GM21447 (cell line): ENCODE data around the gene RUNX3.
"Not testable (repeated sequence)": the region's sequence is repeated elsewhere in the genome, so short reads cannot be mapped to it uniquely, and the experiment has no call there.

Source experiments
- ATAC-seq: cut with Tn5 transposase; IDR thresholded peaks from one replicate; pipeline ENCODE4 v1.9.1; 2021; ENCODE audit not compliant: unreplicated experiment

Gene RUNX3

DNA sequence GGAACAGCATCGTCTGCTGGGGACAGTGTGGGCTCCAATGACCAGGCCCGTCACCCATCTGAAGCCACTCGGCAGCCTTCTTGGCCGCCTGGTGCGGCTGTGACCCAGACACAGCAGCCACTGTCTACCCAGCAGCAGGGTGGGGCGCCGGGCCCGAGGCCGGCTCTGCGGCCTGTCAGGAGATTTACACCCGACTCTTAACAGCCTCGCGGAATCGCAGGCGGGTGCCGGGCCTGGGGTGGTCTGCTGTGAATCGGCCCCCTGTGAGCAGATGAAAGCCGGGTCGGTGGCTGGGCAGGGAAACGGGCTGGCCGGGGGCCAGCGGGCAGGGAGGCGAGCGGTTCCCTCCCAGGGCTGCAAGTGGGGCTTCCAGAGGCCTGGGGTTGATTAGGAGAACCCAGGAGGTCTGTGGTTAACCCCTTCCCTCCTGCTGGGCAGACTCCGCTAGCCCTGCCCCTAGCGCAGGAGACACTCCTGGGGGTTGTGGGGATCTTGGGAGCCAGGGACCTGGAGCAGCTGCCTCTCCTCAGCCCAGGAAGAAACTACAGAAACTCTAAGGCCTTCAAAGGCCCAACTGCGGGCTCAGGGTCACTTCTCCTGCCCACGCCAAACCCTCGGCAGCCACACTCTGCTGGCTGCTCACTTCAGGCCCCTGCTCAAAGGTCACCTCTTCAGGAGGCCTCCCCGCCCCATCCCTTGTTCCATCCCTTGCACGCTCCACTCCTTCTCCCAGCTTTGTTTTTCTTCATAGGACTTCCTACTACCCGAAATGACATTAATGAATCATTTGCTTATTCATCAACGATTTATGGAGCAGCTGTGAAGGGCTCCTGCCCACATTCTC, 15.6 kb downstream of the RUNX3 start:
- no peak for ATAC-seq

DNA sequence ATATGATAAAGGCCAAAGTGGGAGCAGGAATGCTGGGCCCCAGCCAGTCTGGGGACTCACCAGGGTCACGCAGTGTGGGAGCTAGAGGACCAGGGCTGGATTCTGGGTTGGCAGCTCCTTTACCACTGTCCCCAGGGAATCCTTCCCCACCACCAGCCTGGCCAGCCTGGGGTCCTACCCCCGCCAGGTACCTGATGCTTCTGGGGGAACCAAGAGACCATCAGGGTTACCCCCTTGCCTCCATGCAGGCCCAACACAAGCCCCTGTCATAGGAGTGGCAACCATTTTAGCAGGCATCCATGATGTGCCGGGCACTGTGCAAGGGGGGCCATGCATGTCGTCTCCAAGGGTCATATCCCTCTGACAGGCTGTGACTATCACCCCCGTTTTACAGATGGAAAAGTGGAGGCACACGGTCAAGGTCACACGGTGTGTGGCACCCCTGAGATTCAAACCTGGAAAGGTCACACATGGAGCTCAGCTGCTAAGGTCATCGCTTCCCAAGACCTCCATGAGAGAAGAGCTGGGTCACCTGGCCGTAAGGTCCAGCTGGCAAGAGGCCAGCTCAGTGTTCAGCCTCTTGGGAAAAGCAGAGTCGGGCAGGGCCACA, 16.4 kb downstream of the RUNX3 start:
- no peak for ATAC-seq

DNA sequence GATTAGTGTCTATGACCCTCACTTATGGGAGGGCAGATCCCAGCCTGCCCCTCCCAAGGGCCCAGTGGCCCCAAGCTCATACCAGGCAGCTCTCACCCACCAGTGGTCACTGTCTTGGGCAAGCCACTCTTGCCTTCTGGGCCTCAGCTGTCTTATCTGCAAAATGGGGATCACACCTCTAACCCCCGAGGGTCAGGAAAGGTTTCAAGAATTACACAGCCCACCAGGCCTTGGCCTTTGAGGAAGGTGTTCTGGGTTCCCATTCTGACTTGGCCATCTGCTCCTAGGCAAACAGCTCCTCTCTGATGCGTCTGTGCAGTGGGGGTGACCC, 16.8 kb downstream of the RUNX3 start:
- no peak for ATAC-seq

DNA sequence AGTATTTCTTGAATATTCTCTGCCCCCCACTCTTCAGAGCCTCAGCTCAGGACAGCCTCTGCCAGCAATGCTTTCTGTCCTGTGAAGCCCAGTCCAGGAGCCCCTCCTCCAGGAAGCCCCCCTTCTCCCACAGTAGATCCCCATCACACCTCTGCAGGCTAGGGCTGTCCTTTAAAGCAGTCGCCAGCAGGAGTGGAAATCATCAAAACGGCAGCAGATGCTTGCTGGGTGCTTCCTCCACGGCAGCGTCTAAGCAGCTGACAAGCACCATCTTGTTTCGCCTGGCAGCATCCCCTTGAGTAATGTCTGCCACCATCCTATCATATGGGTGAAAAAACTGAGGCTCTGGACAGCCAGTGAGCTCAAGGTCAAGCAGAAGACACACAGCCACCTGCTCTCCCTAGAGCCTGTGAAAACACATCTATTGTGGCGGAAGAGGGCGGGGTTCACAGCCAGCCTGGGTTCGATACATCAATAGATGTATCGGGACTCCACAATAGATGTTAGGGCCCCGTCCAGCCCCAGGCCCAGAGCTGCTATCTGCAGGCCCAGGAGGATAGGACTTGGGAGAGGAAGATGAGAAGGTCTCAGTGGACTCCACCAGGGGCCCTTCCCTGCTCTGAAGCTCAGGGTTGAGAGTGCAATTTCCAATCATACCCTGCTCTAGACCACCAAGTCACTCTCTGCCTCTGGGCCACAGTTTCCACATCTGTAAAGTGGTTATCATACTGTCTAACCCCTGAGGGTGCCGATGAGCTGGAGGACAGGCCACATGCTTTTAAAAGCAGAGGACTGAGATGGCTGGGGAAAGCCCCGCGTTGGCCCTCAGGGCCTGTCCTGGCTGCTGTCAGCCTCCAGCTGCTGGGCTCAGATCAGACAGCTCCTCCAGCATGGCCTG, 17.5 kb downstream of the RUNX3 start:
- ATAC-seq = no peak

DNA sequence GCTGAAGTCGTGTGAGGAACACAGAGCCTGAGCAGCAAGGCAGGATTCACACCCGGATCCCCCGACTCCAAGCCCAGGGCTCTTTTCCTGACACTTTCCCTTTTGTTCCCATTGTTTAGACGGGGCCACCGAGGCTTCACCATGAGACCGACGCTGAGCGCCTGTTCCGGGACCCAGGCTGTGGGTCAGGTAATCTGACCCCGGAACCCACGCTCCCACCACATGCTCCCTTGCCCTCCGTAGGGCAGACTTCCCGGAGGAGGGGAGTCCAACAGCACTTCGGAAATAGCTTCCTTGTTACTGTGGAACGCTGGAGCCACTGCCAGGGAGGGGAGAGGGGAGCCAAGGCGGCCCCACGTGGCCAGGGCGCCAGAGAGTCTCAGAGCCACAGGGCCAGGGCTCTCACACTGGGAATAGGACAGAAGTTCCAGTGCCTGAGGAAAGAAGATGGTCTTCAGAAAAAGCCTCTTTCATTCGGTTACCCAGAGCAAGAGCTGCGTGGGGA, 18.4 kb downstream of the RUNX3 start:
- no peak for ATAC-seq

DNA sequence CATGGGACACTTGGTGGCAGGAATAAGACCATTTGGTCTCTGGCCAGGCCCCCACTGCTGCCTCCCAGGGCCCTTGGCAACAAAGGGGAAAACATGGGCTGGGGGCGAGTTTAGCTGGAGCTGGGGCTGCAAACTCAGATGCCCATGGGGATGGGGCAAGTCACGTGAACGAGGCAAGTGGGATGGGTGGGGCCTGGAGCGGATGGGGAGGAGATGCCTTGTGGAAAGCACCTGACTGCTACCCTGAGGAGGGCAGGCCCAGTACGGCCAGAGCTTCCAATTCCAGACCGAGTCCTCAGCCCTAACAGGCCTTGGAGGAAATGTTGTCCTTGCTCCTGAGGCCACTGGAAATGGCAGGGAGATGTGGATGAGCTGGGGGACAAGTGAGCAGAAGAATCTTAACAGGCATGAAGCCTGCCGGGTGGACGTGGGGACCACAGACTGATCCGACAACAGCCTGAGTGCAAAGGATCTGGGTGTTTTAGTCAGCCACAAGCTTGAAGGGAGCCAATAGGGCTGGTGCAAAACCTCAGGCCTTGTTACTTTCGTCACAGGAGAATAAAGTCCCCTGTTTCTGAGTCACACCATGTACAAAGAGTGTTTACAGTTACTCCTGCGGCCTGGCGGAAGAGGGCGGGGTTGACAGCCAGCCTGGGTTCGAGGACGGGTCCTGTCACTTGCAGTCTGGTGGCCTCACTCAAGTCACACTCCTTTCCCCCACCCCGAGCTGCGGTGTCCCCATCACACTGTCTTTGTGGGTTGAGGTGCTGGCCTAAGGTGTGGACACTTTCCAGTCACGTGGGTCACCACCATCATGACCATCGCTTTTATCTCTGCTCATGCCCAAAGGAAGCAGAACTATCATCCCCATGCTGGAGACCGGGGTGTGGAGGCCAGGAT, 19.1 kb downstream of the RUNX3 start:
- no peak for ATAC-seq

DNA sequence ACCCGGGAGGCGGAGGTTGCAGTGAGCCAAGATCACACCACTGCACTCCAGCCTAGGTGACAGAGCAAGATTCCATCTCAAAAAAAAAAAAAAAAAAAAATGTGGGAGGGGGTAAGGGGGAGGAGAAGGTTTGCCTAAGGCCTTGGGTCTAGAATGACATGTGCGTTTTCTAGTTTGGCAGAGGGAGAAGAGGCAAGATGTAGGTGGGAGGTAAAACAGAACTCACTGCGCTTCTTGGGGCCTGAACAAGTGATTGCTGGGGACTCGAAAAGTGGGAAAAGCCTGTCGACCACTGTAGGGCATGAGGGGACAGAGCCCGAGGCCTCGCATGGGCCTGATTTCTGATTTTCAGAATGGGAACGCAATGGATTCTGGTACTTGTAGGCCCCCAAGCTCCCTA, 19.9 kb downstream of the RUNX3 start:
- no peak for ATAC-seq

DNA sequence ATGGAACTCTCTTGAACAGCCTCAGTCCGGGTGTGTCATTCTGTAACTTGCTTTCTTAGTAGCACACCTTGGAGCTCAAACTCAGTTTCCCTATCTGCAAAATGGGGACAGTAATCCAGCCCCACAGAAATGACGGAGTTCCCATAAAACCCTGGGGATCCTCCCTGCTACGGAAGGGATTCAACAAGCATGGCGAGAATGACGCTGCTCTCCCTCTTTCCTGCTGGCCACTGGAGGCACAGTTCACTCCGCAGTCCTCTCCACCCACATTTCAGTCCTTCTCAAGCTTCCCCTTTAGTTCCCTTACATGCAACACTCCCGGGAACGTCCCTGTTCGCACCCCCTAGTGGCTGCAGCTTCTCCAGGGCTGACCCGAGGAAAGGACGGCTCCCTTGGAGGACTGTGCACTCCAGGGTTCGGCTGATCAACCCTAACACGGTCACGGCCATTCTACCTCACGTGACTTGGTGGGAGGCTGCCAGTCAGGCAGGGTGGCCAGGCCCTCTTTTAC, 20.6 kb downstream of the RUNX3 start:
- no peak for ATAC-seq

DNA sequence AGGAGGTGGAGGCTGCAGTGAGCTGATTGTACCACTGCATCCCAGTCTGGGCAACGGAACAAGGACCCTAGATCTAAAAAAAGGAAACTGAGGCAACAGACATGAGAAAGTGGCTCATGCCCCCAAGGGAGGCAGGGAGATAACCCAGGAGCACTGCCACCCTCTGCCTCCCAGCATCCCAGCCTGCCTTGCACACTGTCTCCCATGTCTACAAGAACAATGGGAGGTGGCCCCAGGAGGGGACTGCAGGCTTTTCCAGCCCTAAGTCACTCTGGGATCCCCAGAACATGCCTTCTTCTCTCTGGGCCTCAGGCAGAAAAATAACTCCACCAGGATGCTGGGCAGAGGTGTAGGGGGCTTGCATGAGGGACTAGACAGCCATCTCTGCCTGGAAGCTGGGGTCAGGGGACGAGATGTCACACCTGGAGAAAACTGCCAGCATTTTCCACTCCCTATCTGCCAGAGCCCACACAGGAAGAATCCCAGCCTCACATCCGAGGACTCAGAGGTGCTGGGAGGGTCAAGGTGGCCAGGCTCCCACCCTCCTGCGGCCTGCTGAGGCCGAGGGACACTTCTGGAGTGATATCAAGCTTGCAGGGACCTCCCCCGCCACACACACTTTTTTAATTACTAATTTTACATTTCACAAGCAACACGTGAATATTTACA, 21.4 kb downstream of the RUNX3 start:
- ATAC-seq = no peak

DNA sequence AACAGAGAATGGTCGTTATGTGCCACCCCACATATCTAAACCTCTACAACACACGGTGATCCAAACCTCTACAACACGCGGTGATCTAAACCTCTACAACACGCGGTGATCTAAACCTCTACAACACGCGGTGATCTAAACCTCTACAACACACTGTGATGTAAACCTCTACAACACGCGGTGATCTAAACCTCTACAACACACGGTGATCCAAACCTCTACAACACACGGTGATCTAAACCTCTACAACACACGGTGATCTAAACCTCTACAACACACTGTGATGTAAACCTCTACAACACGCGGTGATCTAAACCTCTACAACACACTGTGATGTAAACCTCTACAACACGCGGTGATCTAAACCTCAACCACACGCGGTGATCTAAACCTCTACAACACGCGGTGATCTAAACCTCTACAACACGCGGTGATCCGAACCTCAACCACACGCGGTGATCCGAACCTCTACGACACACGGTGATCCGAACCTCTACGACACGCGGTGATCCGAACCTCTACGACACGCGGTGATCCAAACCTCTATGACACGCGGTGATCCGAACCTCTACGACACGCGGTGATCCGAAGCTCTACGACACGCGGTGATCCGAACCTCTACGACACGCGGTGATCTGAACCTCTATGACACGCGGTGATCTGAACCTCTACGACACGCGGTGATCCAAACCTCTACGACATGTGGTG, 22.3 kb downstream of the RUNX3 start:
- ATAC-seq = not testable (repeated sequence)

DNA sequence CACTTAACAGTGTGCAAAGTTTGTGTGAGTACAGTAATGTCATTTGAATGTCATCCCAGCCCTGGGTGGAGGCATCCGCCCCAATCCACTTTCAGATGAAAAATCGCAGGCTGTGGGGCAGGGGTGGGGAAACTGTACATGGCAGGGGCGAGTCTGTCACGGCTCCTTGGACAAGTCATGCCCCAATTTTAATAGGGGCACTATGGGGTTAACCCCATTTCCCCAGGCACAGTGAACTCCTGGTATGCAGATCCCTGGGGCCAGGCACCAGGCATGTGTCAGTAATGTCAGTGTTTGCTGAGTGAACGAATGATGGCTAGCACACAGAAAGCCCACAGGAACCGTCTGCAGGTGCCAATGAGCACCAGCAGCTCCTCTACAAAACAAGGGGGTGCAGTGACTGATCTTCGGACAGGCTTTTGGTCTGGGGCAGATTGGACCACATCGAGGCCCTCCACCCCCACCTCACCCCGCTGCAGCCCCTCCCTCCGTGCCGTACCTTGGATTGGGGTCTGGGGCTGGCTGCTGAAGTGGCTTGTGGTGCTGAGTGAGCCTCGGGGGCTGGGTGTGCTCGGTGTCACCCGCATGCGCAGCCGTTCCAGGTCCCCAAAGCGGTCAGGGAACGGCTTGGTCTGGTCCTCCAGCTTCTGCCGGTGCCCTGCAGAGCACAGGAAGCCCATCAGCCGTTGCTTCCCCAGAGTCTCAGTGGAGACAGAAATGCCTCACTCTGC, 23.2 kb downstream of the RUNX3 start:
- ATAC-seq = no peak

DNA sequence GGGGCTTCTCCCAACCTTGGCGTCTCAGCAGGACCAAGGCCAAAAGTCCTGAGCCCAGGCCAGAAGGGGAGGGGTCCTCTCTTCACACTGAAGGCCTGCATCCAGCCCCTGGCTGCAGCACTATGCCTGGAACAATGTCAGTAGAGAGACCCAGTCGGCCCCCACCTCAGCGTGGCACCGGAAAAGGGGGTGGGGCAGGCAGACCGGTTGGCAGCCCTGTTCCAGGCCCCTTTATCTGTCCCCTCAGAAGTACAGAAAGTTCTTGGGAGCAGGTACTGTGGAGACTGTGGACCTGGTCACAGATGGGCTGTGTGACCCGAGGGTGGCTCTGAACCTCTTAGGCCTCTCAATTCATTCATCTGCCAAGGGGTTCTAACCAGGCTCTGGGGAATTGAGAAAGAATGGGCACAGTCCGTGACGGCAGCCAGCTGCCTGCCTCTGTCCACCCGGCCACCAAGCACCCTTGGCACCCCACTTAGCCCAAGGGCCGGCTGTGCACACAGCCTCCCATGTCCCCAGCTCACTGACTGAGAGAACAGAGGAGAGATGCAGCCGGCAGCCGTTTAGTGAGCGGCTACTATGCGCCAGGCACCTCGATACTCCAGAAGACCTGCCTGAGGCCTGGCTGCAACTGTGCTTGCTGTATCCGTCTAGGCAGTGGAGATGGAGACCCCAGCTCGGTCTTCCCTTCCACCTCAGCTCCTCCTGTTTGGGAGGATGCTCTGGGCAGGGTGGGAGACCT, 23.9 kb downstream of the RUNX3 start:
- ATAC-seq = no peak

DNA sequence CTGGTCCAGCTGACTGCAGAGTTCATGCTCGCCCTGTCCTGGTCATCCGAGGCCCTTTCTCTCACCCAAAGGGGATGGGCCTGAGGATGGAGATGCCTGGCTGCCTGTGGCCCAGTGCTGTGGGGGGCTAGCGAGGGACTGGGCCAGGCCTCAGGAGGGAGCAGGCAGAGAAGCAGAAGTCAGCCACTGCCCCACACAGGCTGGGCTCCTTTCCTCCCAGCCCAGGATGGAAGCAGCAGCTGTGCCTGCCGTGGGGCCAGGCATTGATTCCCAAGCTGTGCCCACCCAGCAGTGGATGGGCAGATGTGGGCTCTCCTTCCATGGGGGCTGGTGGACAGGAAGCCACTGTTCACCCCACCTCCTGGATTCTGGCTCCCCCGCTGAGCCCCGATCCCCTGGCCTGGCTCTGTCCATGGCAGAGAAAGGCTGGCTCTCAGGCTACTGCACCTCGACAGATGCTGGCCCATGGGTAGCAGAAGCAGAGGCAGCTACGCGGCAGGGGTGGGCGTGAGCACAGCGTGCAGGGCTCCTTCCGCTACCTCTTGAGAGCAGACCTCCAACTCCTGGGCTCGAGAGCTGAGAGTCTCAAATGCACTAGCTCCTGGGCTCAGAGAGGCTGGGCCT, 24.6 kb downstream of the RUNX3 start:
- ATAC-seq = no peak

DNA sequence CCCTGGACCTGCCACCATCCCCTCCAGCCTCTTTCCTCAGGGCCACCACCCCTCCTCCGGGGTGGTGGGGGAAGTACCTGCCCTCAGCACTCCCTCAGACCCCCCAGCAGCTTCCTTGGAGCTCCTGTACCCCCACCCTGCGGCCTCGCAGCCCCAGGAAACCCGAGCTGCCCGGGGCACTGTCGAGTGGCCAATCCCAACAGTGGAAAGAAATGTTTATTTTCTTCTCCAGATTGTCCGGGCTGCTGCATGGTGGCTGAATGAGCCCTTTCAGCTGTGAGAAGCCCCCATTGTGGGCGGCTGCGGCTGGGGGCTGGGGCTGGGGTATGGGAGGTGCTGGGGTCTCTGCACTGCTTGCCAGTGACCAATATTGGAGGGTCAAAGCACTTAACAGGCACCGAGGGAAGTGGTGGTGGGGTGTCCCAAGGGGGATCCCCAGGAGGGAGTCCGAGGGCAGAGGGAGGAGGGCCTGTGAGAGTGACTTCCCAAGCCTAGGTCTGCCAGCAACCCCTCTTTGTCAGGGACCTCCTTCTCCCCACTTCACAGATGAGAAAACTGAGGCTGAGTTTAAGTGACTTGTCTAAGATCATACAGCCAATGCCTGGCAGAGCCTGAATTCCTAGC, 25.2 kb downstream of the RUNX3 start:
- ATAC-seq = no peak

DNA sequence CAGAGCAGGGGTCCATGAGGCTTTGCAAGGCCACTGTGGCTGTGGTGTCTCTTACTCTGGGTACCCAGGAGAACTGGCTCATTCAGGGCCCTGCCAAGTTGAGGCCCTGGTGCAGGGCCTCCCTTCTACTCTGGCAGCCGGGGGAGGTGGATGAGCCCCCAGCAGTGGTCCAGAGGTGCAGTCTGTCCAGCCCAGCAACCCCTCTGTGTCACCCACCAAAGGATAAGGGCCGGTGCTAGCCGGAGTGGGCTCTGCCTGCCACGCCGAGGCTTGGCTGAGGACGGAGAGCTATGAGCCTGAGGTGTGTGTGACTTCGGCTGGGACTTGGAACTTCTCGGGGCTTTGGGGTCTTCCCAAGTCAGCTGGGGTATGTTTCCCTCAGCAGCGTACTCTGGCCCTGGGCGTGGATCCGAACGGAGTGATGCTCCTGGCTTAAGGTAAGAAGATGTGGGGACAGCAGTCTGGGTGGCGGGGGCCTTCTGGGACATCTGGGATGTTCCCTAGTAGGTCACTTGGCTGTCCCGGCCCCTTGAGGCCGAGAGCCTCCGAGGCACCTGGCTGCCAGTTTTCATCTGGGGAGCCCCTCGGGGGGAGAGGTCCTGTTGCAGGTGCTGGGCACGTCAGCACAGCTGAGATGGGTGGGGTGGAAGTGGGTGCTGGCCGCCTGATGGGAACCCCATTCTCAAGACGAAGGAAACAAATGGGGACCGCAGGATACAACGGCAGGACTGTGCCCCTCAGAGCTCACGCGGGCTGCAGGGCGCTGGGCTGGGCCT, 25.9 kb downstream of the RUNX3 start:
- no peak for ATAC-seq

DNA sequence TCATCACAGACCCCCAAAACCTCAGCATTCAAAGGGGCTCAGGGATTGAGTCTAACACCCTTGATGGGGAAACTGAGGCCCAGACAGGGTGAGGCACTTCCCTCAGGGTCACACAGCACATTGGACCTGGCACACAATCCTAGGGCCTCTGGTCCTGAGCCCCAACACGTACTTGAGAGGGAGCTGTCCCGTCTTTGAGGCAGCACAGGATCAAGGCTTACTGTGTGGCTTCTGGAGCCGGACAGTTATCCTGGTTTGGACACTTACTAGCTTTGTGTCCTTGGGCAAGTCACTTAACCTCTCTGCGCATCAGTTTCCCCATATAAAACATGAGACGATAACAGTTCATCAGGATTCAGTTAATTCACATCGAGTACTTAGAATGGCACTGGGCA, 26.5 kb downstream of the RUNX3 start:
- ATAC-seq = no peak
